ENCODE data around the gene BLCAP. TPM values are rescaled to one million over a fixed set of nuclear protein-coding genes. Genes with fewer than 3 reads are reported as not detected.

The BLCAP gene
- total and polyA plus RNA-seq, 4 donors: 53.3 to 81.5 (median 55.2) TPM

DNA sequence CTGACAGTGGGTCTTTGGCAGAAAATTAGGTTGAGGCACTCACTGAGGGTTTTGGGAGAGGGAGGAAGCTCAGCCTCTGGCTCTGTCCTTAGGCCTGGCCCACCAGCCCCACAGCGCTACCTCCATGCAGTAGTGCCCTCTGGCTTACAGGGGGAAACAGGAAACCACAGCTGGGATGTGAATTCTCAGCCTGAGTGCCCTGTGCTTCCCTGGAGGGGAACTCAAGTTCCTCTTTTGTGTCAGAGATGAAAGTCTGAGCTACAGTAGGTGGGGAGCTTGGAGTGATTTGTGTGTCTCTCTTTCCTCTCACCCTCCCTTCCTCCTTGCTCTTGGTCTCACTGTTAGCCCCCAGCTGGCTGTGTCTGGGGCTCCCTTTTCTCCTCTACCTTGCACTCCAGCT lies 48.2 kb upstream of the BLCAP start:
- WGBS, 2 donors: 5 to 19% methylated on average over 1 of the region's 1 CpG
- Histone ChIP-seq H3K27me3 (ENCODE audit: control insufficient read depth in 3 of 3, insufficient read depth in 3 of 3, low read length in 2 of 3) (peaks cover 0 to under 1% (median 0%) of the 10 kb centered on the region in 3 donors), H3K9ac (ENCODE audit: insufficient read depth in 1 of 2, low read length in 2 of 2) (no peak overlapping the region), H3K27ac (ENCODE audit: low read depth in 1 of 2, low read length in 1 of 2) (no peak overlapping the region), H3K9me3 (ENCODE audit: control insufficient read depth in 4 of 4, insufficient read depth in 3 of 4, low read length in 3 of 4) (peaks cover 0 to 1% (median 0%) of the 10 kb centered on the region in 4 donors), H3K4me3 (no peak overlapping the region), H3K4me1 (ENCODE audit: control insufficient read depth in 5 of 5, insufficient read depth in 5 of 5, low read length in 5 of 5) (no peaks in the 10 kb centered on the region), H3K36me3 (ENCODE audit: control insufficient read depth in 4 of 4, insufficient read depth in 4 of 4, low read length in 4 of 4) (no peaks in the 10 kb centered on the region)
- no peak for ATAC-seq (ENCODE audit: insufficient read depth, low FRiP score)
- TF ChIP-seq, protein P1, sequence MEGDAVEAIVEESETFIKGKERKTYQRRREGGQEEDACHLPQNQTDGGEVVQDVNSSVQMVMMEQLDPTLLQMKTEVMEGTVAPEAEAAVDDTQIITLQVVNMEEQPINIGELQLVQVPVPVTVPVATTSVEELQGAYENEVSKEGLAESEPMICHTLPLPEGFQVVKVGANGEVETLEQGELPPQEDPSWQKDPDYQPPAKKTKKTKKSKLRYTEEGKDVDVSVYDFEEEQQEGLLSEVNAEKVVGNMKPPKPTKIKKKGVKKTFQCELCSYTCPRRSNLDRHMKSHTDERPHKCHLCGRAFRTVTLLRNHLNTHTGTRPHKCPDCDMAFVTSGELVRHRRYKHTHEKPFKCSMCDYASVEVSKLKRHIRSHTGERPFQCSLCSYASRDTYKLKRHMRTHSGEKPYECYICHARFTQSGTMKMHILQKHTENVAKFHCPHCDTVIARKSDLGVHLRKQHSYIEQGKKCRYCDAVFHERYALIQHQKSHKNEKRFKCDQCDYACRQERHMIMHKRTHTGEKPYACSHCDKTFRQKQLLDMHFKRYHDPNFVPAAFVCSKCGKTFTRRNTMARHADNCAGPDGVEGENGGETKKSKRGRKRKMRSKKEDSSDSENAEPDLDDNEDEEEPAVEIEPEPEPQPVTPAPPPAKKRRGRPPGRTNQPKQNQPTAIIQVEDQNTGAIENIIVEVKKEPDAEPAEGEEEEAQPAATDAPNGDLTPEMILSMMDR (IDR thresholded peaks at IDR 0.05; ENCODE audit: control extremely low read depth, extremely low read depth): no peak
- no peak for DNase-seq

DNA sequence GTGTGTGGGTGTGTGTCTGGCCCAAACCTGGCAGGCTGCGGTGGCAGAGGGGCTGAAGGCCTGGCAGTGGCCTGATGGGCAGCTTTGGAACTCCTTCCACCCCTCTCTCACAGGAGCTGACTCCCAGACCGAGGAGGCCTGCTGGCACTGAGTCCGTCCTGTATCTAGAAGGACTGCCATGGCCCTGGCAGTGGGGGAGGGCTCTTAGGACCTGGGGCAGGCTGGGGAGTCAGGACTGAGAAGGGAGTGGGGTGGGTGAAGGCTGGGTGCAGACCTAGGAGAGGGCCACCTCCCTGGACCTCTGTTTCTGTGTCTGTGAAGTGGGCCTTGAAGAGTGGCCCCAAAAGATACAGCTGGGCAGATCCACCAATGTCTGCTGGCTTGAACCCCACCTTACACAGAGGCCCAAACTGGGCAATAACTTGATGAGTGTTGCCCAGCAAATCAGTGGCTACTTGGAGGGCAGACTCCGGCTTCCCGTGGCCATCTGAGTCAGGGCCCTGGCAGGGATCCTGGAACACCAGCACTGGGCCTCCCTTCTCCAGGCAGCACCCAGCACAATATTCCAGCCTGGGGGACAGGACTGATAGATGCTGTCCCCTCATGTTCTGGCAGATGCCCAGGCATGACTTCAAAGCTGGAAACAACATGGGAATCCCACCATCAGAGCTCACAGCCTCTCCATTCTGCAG lies 46.7 kb upstream of the BLCAP start:
- TF ChIP-seq, protein P1 (IDR thresholded peaks at IDR 0.05; ENCODE audit: control extremely low read depth, extremely low read depth): no peak
- DNase-seq (no peak), ATAC-seq (ENCODE audit: insufficient read depth, low FRiP score) (no peak)
- peaks cover 0 to 1% (median 0%) of the 10 kb centered on the region in 4 donors for H3K9me3 ChIP-seq (ENCODE audit: control insufficient read depth in 4 of 4, insufficient read depth in 3 of 4, low read length in 3 of 4)
- no peaks in the 10 kb centered on the region for H3K27me3 ChIP-seq (ENCODE audit: control insufficient read depth in 3 of 3, insufficient read depth in 3 of 3, low read length in 2 of 3)
- no peak overlapping the region for H3K27ac ChIP-seq (ENCODE audit: low read depth in 1 of 2, low read length in 1 of 2)
- H3K4me1 ChIP-seq (ENCODE audit: control insufficient read depth in 5 of 5, insufficient read depth in 5 of 5, low read length in 5 of 5): no peaks in the 10 kb centered on the region
- 83 to 88% methylated on average over 5 of the region's 5 CpGs for WGBS, 2 donors
- no peak overlapping the region for H3K4me3 ChIP-seq
- H3K36me3 ChIP-seq (ENCODE audit: control insufficient read depth in 4 of 4, insufficient read depth in 4 of 4, low read length in 4 of 4): no peaks in the 10 kb centered on the region
- no peak overlapping the region for H3K9ac ChIP-seq (ENCODE audit: insufficient read depth in 1 of 2, low read length in 2 of 2)

DNA sequence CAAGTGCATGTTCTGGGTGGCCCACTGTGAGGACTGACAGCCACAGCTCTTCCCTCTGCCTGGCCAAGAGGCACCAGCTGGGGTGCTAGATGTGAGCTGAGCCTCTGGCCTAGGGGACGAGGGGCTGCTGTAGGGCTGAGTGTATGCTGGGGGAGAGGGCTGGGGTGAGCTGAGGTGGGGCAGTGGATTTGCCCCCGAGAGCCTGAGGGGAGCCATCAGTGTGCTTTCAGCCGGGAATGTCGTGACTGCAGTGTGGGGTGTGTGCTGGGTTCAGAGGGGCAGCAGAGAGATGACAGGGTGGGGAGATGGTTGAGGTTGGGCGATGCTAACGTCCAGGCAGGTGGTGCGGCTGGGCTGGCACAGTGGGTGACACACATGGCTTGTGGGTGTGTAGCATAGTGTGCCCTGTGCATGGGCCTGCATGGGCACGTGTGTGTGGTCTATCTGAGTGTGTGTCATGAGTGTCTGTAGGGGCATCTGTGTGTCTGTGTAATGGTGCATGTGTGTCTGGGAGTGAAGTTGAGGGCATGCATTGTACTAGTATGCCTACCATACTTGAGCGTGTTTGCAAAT lies 46.0 kb upstream of the BLCAP start:
- ATAC-seq (ENCODE audit: insufficient read depth, low FRiP score): no peak

More for the DNA sequence above, 46.0 kb upstream of the BLCAP start:
- TF ChIP-seq, protein P1 (IDR thresholded peaks at IDR 0.05; ENCODE audit: control extremely low read depth, extremely low read depth): no peak
- no peaks in the 10 kb centered on the region for H3K4me1 ChIP-seq (ENCODE audit: control insufficient read depth in 5 of 5, insufficient read depth in 5 of 5, low read length in 5 of 5)
- no peaks in the 10 kb centered on the region for H3K27me3 ChIP-seq (ENCODE audit: control insufficient read depth in 3 of 3, insufficient read depth in 3 of 3, low read length in 2 of 3)
- DNase-seq: no peak
- no peak overlapping the region for H3K27ac ChIP-seq (ENCODE audit: low read depth in 1 of 2, low read length in 1 of 2)
- H3K9ac ChIP-seq (ENCODE audit: insufficient read depth in 1 of 2, low read length in 2 of 2): no peak overlapping the region
- H3K4me3 ChIP-seq: no peak overlapping the region
- peaks cover 0 to 1% (median 0%) of the 10 kb centered on the region in 4 donors for H3K9me3 ChIP-seq (ENCODE audit: control insufficient read depth in 4 of 4, insufficient read depth in 3 of 4, low read length in 3 of 4)
- 81 to 87% methylated on average over 9 of the region's 9 CpGs for WGBS, 2 donors
- no peaks in the 10 kb centered on the region for H3K36me3 ChIP-seq (ENCODE audit: control insufficient read depth in 4 of 4, insufficient read depth in 4 of 4, low read length in 4 of 4)
